HepG2 (cell line): ENCODE results near the gene ATP6V0A1. TPM values are rescaled to one million over a fixed set of nuclear protein-coding genes. Genes with fewer than 3 reads are reported as not detected.

Experiments used
- AKNA ChIP-seq: sonication (generic); formaldehyde crosslinking; IDR thresholded peaks from 2 replicates; pipeline ENCODE4 v1.4.0; 2020; ENCODE audit warnings: missing genetic modification reagents, borderline replicate concordance
- FIP1L1 ChIP-seq: fragments of 200-400 bp; formaldehyde crosslinking; IDR thresholded peaks from 2 replicates; pipeline ENCODE4 v1.6.1; 2018; ENCODE audit warnings: low read depth, mild to moderate bottlenecking, low read length, moderate library complexity, borderline replicate concordance; ENCODE audit not compliant: insufficient read depth
- FOXP1 ChIP-seq, 2 experiments: fragments of 450-650 bp in 1 of 2; IDR thresholded peaks; 2 replicates each; pipeline ENCODE4 v1.6.1; 2017 to 2018; ENCODE audit warnings: antibody characterized with exemption in 1 of 2
- MED13 ChIP-seq: sonication (generic); formaldehyde crosslinking; IDR thresholded peaks from 2 replicates; pipeline ENCODE4 v1.5.0; 2020; ENCODE audit warnings: missing genetic modification reagents
- MIER2 ChIP-seq: IDR thresholded peaks from 2 replicates; pipeline ENCODE4 v1.6.1; 2016; ENCODE audit warnings: missing biosample characterization, missing genetic modification reagents
- PITX1 ChIP-seq: sonication (generic); formaldehyde crosslinking; IDR thresholded peaks from 2 replicates; pipeline ENCODE4 v1.5.1; 2020; ENCODE audit warnings: mild to moderate bottlenecking, missing genetic modification reagents
- POGK ChIP-seq: sonication (generic); formaldehyde crosslinking; conservative IDR thresholded peaks from 2 replicates; pipeline ENCODE4 v1.8.0; 2022; ENCODE audit warnings: mild to moderate bottlenecking, moderate library complexity, missing genetic modification reagents
- POLR2G ChIP-seq: fragments of 200-400 bp; formaldehyde crosslinking; IDR thresholded peaks from 2 replicates; pipeline ENCODE4 v1.6.1; 2018; ENCODE audit warnings: mild to moderate bottlenecking, low read depth, low read length, moderate library complexity
- USF2 ChIP-seq, 2 experiments: sonication (generic) in 1 of 2; formaldehyde crosslinking in 1 of 2; IDR thresholded peaks; 2 replicates each; pipeline versions ENCODE4 v1.5.1 to v1.6.1; 2011 to 2020; ENCODE audit warnings: borderline replicate concordance in 1 of 2, low read depth in 1 of 2, low read length in 1 of 2, mild to moderate bottlenecking in 1 of 2, missing genetic modification reagents in 1 of 2, moderate library complexity in 1 of 2
- ZFP90 ChIP-seq: sonication (generic); formaldehyde crosslinking; IDR thresholded peaks from 2 replicates; pipeline ENCODE4 v1.8.0; 2022; ENCODE audit warnings: missing genetic modification reagents, mild to moderate bottlenecking, inconsistent platforms, borderline replicate concordance
- polyA plus RNA-seq, 8 experiments: library from polyadenylated mRNA; depleted of rRNA in 3 of 8; stranded (reverse) in 7 of 8; unstranded in 1 of 8; fragments of >200 nt; fragmentation: Illumina TruSeq in 4 of 8; extraction: Trizol in 4 of 8; gene quantifications; 2 replicates each; pipeline versions ENCODE4 v1.2.1 to v1.2.3, GENCODE V29; 2011 to 2016; ENCODE audit warnings: low read depth in 4 of 8, missing spikeins in 1 of 8, mixed read lengths in 1 of 8; ENCODE audit not compliant: insufficient read depth in 1 of 8
- total RNA-seq, 5 experiments: library from RNA; depleted of rRNA; stranded (reverse); fragments of >200 nt; fragmentation: Illumina TruSeq; extraction: Trizol; gene quantifications; 2 replicates each; pipeline ENCODE4 v1.2.3, GENCODE V29; 2016; ENCODE audit warnings: low read depth in 1 of 5

ATP6V0A1 gene
- total and polyA plus RNA-seq, 2 of the 13 experiments (the other 11 are each of a cell fraction or from before 2014, with no cell fraction given): 27.9 to 54.1 TPM

- no peak for TF ChIP-seq POGK (CRISPR knock-in tag)
- TF ChIP-seq MED13 (CRISPR knock-in tag): no peak
- no peak for TF ChIP-seq ZFP90 (CRISPR knock-in tag)
- no peak for TF ChIP-seq POLR2G
- no peak for TF ChIP-seq AKNA (CRISPR knock-in tag)
- no peak for TF ChIP-seq PITX1 (CRISPR knock-in tag)
- 0 out of 2 replicates have a peak, but pooled peaks have one; percentile 7 for TF ChIP-seq USF2 (IDR thresholded peaks at IDR 0.05; ENCODE audit: low read depth, low read length)
- no peak for TF ChIP-seq USF2 (CRISPR knock-in tag; IDR thresholded peaks at IDR 0.05; ENCODE audit: borderline replicate concordance)
- no peak for TF ChIP-seq FOXP1 (IDR thresholded peaks at IDR 0.05)
- no peak for TF ChIP-seq FOXP1 (CRISPR knock-in tag; IDR thresholded peaks at IDR 0.05)
- no peak for TF ChIP-seq MIER2 (CRISPR knock-in tag)
- no peak for TF ChIP-seq FIP1L1
Measured at GRCh38 chr17:42563143-42563509, 104.4 kb downstream of the ATP6V0A1 start (continued).
